B cell (primary cell): Measurements from ENCODE around the gene PYGO2. TPM values are rescaled to one million over a fixed set of nuclear protein-coding genes. Genes with fewer than 3 reads are reported as not detected.
A peak's percentile ranks its signal among the peaks of the same experiment; 100 is the strongest.

ENCODE experiments used
- ATAC-seq: fragments of 200-7000 bp; cut with Tn5 transposase; one replicate; pipeline ENCODE4 v1.10.0; 2021; ENCODE audit warnings: low read depth, mild to moderate bottlenecking, moderate number of reproducible peaks, moderate library complexity
- CTCF ChIA-PET: fragments of 350-600 bp; sonication (Branson Sonifier 250); formaldehyde crosslinking; loops from one replicate; lab custom pipeline; 2021; ENCODE audit warnings: antibody characterized with exemption, inconsistent platforms; lab: Charles Lee
- POLR2A ChIA-PET: fragments of 350-600 bp; sonication (Branson Sonifier 250); formaldehyde crosslinking; loops from one replicate; lab custom pipeline; 2021; ENCODE audit warnings: antibody characterized with exemption; lab: Charles Lee
- DNase-seq: peaks from one replicate; pipeline ENCODE4 v3.0.0; 2013
- H2AFZ ChIP-seq: 2 replicates; pipeline ENCODE4 v1.6.1; 2012; ENCODE audit warnings: mild to moderate bottlenecking, low read depth, low read length; ENCODE audit not compliant: insufficient read depth, poor library complexity, severe bottlenecking
- H3K27ac ChIP-seq, 2 donors: 1 replicate in 1 of 2; 2 replicates in 1 of 2; pipeline ENCODE4 v1.5.1; 2012 to 2013; ENCODE audit warnings: low read length in 2 of 2, mild to moderate bottlenecking in 2 of 2, moderate library complexity in 1 of 2
- H3K27me3 ChIP-seq, 4 experiments: fragments of 200-600 bp in 1 of 4; sonication (generic) in 1 of 4; replicated peaks in 1 of 4; 1 replicate in 2 of 4; 2 replicates in 2 of 4; pipeline versions ENCODE4 v1.6.1 to v1.7.0; 2013 to 2016; ENCODE audit warnings: low read length in 3 of 4, mild to moderate bottlenecking in 2 of 4, mixed read lengths in 1 of 4, moderate library complexity in 1 of 4; ENCODE audit not compliant: insufficient read depth in 4 of 4, control insufficient read depth in 3 of 4; ENCODE audit errors: control extremely low read depth in 1 of 4
- H3K36me3 ChIP-seq, 2 experiments: replicated peaks in 1 of 2; 1 replicate in 1 of 2; 2 replicates in 1 of 2; pipeline versions ENCODE4 v1.6.1 to v1.7.1; 2013; ENCODE audit warnings: low read length in 1 of 2; ENCODE audit not compliant: insufficient read depth in 2 of 2, control insufficient read depth in 1 of 2; ENCODE audit errors: control extremely low read depth in 1 of 2, extremely low read depth in 1 of 2
- H3K4me1 ChIP-seq, 2 donors: fragments of 200-600 bp in 1 of 2; sonication (generic) in 1 of 2; 1 replicate in 1 of 2; 2 replicates in 1 of 2; pipeline versions ENCODE4 v1.5.1 to v1.6.1; 2013 to 2017; ENCODE audit warnings: low read length in 2 of 2; ENCODE audit not compliant: control insufficient read depth in 2 of 2, insufficient read depth in 2 of 2
- H3K4me2 ChIP-seq: replicated peaks from 2 replicates; pipeline ENCODE3; 2012; ENCODE audit warnings: mild to moderate bottlenecking, low read depth, low read length; ENCODE audit not compliant: poor library complexity, severe bottlenecking
- H3K4me3 ChIP-seq, 5 experiments: fragments of 200-600 bp in 1 of 5; sonication (generic) in 1 of 5; 1 replicate in 3 of 5; 2 replicates in 2 of 5; pipeline versions ENCODE4 v1.5.1 to v1.7.0; 2011 to 2016; ENCODE audit warnings: low read length in 4 of 5, mild to moderate bottlenecking in 4 of 5, low read depth in 2 of 5, control low read depth in 1 of 5, moderate library complexity in 1 of 5; ENCODE audit not compliant: insufficient read depth in 1 of 5; ENCODE audit errors: control extremely low read depth in 1 of 5, extremely low read depth in 1 of 5
- H3K79me2 ChIP-seq: fragments of 200-600 bp; sonication (generic); one replicate; pipeline ENCODE4 v1.6.0; 2016; ENCODE audit warnings: low read length; ENCODE audit not compliant: control insufficient read depth, insufficient read depth
- H3K9ac ChIP-seq: fragments of 200-600 bp; sonication (generic); 2 replicates; pipeline ENCODE4 v1.6.1; 2017; ENCODE audit warnings: mild to moderate bottlenecking, low read length, moderate library complexity
- H3K9me3 ChIP-seq, 3 donors: one replicate each; pipeline versions ENCODE4 v1.6.1 to v1.7.1; 2013; ENCODE audit warnings: low read length in 2 of 3; ENCODE audit not compliant: control insufficient read depth in 2 of 3, insufficient read depth in 1 of 3; ENCODE audit errors: control extremely low read depth in 1 of 3
- H4K20me1 ChIP-seq: 2 replicates; pipeline ENCODE4 v1.6.0; 2012; ENCODE audit warnings: mild to moderate bottlenecking, low read length; ENCODE audit not compliant: insufficient read depth, control insufficient read depth, poor library complexity, severe bottlenecking
- H3K27ac Mint-ChIP-seq: one replicate; pipeline ENCODE4 v1.8.0; 2021; ENCODE audit warnings: mixed read lengths
- H3K27me3 Mint-ChIP-seq: one replicate; pipeline ENCODE4 v1.8.0; 2021; ENCODE audit warnings: mixed read lengths
- H3K4me1 Mint-ChIP-seq: one replicate; pipeline ENCODE4 v1.8.0; 2021; ENCODE audit warnings: mixed read lengths
- H3K4me3 Mint-ChIP-seq: one replicate; pipeline ENCODE4 v1.8.0; 2021; ENCODE audit warnings: mixed read lengths
- H3K9me3 Mint-ChIP-seq: one replicate; pipeline ENCODE4 v1.8.0; 2022; ENCODE audit warnings: mixed read lengths; ENCODE audit not compliant: insufficient read depth
- EZH2 ChIP-seq: IDR thresholded peaks from 2 replicates; pipeline ENCODE4 v1.6.1; 2012; ENCODE audit warnings: borderline replicate concordance, low read depth, mild to moderate bottlenecking, moderate library complexity, low read length; ENCODE audit not compliant: insufficient read depth, poor library complexity, severe bottlenecking
- WGBS: methylation state at CpG from one replicate; pipeline ENCODE4 v1.1.5; 2013; ENCODE audit warnings: missing lambda C conversion rate; ENCODE audit not compliant: insufficient coverage; 5-methylcytosine and 5-hydroxymethylcytosine counted together
- intact Hi-C: fragments of 100-400 bp; cut with micrococcal nuclease; formaldehyde crosslinking; loops from one replicate; pipeline ENCODE4 v1.10.0; 2022
- polyA plus RNA-seq: library from polyadenylated mRNA; depleted of rRNA; stranded (reverse); fragments of >200 nt; gene quantifications from 2 replicates; pipeline ENCODE4 v1.2.3, GENCODE V29; 2012
- total RNA-seq, 2 donors: library from RNA; stranded (reverse); fragments of 120-200 nt in 1 of 2; gene quantifications; 1 replicate in 1 of 2; 2 replicates in 1 of 2; pipeline versions ENCODE4 v1.2.3 to v1.2.4, GENCODE V29; 2013 to 2022
- TF ChIP-seq, protein P1 (sequence below): fragments of 200-600 bp; IDR thresholded peaks from one replicate; pipeline ENCODE4 v1.8.0; 2022; ENCODE audit warnings: antibody characterized with exemption, mild to moderate bottlenecking

Gene PYGO2
- total and polyA plus RNA-seq, 2 donors (not counting 1 experiment from before 2014, with no cell fraction given): 22.2 to 52.7 TPM

DNA sequence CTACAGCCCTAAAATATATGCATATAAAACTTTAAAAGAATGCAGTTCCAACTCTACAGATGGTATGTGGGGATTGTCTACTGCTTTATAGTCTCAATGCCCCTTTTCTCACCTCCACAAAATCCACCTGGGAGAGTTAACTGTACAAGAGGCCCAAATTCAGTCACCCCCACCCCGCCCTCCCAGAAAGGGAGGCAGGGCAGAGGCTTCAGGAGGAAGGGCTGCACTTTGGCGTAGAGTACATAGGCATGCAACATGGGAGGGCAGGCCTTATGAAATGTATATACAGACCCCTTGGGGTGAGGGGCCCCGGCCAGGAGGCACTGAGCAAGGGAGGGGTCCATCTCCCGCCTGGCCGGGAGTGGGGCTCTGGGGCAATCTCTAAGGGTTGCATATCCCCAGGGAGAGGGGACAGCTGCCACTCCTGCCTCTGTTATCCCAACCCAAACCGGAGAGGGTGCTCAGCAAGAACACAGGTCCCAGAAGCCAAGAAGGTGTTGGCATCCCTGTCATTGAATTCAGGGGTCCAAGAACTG, 1.3 kb upstream of the PYGO2 start:
- Histone ChIP-seq H4K20me1 (peaks cover 22% of the 10 kb centered on the region), H3K36me3 (peaks cover 6 to 61% of the 10 kb centered on the region in 2 experiments)
- TF ChIP-seq EZH2: no peak
- TF ChIP-seq, protein P1, sequence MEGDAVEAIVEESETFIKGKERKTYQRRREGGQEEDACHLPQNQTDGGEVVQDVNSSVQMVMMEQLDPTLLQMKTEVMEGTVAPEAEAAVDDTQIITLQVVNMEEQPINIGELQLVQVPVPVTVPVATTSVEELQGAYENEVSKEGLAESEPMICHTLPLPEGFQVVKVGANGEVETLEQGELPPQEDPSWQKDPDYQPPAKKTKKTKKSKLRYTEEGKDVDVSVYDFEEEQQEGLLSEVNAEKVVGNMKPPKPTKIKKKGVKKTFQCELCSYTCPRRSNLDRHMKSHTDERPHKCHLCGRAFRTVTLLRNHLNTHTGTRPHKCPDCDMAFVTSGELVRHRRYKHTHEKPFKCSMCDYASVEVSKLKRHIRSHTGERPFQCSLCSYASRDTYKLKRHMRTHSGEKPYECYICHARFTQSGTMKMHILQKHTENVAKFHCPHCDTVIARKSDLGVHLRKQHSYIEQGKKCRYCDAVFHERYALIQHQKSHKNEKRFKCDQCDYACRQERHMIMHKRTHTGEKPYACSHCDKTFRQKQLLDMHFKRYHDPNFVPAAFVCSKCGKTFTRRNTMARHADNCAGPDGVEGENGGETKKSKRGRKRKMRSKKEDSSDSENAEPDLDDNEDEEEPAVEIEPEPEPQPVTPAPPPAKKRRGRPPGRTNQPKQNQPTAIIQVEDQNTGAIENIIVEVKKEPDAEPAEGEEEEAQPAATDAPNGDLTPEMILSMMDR: no peak

DNA sequence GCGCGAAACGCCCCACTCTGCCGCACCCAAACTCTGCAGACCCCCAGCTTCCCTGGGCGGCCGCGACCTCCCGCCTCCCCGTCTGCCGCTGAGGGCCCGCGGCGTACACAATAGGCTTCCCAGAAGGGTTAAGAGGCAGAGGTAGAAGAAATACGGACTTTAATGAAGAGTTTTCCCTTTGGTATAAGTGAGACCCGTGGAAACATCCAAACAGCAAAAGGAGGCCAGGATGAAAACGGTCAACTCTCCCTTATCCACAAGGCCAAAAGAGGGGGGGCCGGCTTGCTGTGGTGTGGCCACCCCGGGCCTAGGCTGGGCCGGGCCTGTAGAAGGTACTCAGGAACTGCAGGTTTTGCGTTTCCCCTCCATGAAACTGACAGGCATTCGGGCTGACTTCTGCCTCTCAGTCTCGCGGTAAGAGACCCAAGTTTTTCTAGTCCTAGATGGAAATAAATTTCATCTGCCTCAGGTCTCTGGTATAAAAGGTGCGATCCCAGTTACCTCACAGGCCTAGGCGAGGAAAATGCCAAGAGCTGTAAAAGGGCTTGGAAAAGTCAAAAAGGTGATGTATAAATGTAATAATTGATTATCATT, 671 bp upstream of the PYGO2 start:
- H3K9me3 ChIP-seq: no peaks in the 10 kb centered on the region
- peaks cover 60% of the 10 kb centered on the region for H3K79me2 ChIP-seq
- TF ChIP-seq, protein P1: no peak
- TF ChIP-seq EZH2: no peak
- H3K9ac ChIP-seq: peak overlapping the region; percentile 86
- no peaks in the 10 kb centered on the region for H3K27me3 Mint-ChIP-seq
- H3K27ac Mint-ChIP-seq: peak overlapping the region; percentile 94
- no peaks in the 10 kb centered on the region for H3K27me3 ChIP-seq
- peak overlapping the region; percentile 2 to 91 (median 81) for H3K4me3 ChIP-seq
- peaks cover 19 to 31% of the 10 kb centered on the region in 2 donors for H3K4me1 ChIP-seq
- ChIA-PET CTCF (interaction anchor here (0.6 to 6.5 kb wide), 10 partner anchors 10 to 147 kb away, joined by 3 to 61 read pairs (median 8); partner anchors contain the start of genes CKS1B, FLAD1, PMVK and SHC1), POLR2A (interaction anchor here (0.7 to 2.5 kb wide), 6 partner anchors 10 to 123 kb away, joined by 3 to 26 read pairs (median 4); partner anchors contain the start of gene CKS1B)
- peak overlapping the region; percentile 94 for H3K4me2 ChIP-seq
- H3K27ac ChIP-seq: peak overlapping the region; percentile 33 to 96
- intact Hi-C loops: loop anchor here (1.0 kb wide), 1 partner anchor 37 kb away; no protein-coding TSS in a partner anchor
- H4K20me1 ChIP-seq: peaks cover 27% of the 10 kb centered on the region
- peak overlapping the region; percentile 91 for H3K4me3 Mint-ChIP-seq
- H3K36me3 ChIP-seq: peaks cover 6 to 57% of the 10 kb centered on the region in 2 experiments
- 3% methylated on average over 14 of the region's 25 CpGs for WGBS
- no peak for DNase-seq
- peak; percentile 7 for ATAC-seq
- H2AFZ ChIP-seq: peak overlapping the region; percentile 92
- H3K4me1 Mint-ChIP-seq: peaks cover 23% of the 10 kb centered on the region
- H3K9me3 Mint-ChIP-seq: no peaks in the 10 kb centered on the region

More for the DNA sequence above, 1.3 kb upstream of the PYGO2 start:
- H3K4me3 Mint-ChIP-seq: peak overlapping the region; percentile 91
- peak overlapping the region; percentile 33 to 96 for H3K27ac ChIP-seq
- H3K27ac Mint-ChIP-seq: peak overlapping the region; percentile 63
- peaks cover 23% of the 10 kb centered on the region for H3K4me1 Mint-ChIP-seq
- POLR2A ChIA-PET: interaction anchor here (2.5 kb wide), 1 partner anchor 11 kb away, joined by 26 read pairs; the partner anchor contains the start of gene CKS1B
- intact Hi-C loops: loop anchor here (1.0 kb wide), 1 partner anchor 36 kb away; no protein-coding TSS in a partner anchor
- no peak overlapping the region for H2AFZ ChIP-seq
- H3K79me2 ChIP-seq: peaks cover 59% of the 10 kb centered on the region
- H3K27me3 Mint-ChIP-seq: no peaks in the 10 kb centered on the region
- ATAC-seq (no peak), DNase-seq (no peak)
- H3K4me2 ChIP-seq: peak overlapping the region; percentile 94
- H3K9ac ChIP-seq: peak overlapping the region; percentile 86
- H3K4me3 ChIP-seq: peak overlapping the region in 2 of 5 experiments; percentile 88 to 91
- H3K4me1 ChIP-seq: peaks cover 19 to 31% of the 10 kb centered on the region in 2 donors
- no peaks in the 10 kb centered on the region for H3K9me3 ChIP-seq
- CTCF ChIA-PET: interaction anchor here (1.0 to 6.5 kb wide), 6 partner anchors 9 to 81 kb away, joined by 3 to 61 read pairs (median 18); partner anchors contain the start of genes CKS1B, FLAD1, PMVK and SHC1
- WGBS: 93% methylated on average over 4 of the region's 6 CpGs
- H3K27me3 ChIP-seq: no peaks in the 10 kb centered on the region
- no peaks in the 10 kb centered on the region for H3K9me3 Mint-ChIP-seq
